ENCODE results near the gene TNN.

TNN gene

DNA sequence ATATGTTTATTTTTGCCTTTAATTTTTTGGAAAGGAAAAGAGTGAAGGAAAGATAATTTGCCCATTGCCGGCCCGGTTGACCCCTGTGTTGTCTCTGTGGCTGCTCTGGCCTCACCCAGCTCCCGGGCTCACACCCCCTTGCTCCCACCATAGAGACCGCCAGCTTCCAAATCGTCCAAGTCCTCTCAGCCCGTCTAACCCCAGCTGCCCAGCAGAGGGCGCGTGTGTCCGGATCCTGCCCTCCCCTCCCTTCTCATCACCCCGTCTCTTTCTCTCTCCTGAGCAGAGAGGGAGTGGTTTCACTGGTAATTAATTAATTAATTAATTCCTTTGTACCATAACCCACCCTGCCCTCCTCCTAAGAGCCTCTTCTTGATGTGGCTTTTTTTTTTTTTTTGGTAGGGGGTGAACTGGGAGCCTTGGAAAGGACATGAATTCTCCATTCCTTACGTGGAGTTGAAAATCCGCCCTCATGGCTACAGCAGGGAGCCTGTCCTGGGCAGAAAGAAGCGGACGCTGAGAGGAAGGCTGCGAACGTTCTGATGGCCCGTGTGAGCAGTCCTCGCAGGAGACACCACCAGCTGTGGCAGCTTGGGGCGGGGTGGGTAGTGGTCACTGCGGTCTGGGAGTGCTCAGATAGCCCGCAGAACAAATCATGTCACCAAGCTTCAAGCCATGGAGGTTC, 79.0 kb downstream of the TNN start:
- Histone ChIP-seq H3K4me3 (ENCODE audit: low read depth in 1 of 2, low read length in 1 of 2) (no peak overlapping the region), H3K27ac (no peak overlapping the region), H3K4me1 (ENCODE audit: control insufficient read depth in 1 of 2, insufficient read depth in 1 of 2, low read depth in 1 of 2, low read length in 1 of 2) (no peaks in the 10 kb centered on the region), H3K27me3 (no peaks in the 10 kb centered on the region), H3K9me3 (no peaks in the 10 kb centered on the region), H3K36me3 (no peaks in the 10 kb centered on the region)
- TF ChIP-seq, protein P1, sequence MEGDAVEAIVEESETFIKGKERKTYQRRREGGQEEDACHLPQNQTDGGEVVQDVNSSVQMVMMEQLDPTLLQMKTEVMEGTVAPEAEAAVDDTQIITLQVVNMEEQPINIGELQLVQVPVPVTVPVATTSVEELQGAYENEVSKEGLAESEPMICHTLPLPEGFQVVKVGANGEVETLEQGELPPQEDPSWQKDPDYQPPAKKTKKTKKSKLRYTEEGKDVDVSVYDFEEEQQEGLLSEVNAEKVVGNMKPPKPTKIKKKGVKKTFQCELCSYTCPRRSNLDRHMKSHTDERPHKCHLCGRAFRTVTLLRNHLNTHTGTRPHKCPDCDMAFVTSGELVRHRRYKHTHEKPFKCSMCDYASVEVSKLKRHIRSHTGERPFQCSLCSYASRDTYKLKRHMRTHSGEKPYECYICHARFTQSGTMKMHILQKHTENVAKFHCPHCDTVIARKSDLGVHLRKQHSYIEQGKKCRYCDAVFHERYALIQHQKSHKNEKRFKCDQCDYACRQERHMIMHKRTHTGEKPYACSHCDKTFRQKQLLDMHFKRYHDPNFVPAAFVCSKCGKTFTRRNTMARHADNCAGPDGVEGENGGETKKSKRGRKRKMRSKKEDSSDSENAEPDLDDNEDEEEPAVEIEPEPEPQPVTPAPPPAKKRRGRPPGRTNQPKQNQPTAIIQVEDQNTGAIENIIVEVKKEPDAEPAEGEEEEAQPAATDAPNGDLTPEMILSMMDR (IDR thresholded peaks at IDR 0.05), result peak; percentile 67

DNA sequence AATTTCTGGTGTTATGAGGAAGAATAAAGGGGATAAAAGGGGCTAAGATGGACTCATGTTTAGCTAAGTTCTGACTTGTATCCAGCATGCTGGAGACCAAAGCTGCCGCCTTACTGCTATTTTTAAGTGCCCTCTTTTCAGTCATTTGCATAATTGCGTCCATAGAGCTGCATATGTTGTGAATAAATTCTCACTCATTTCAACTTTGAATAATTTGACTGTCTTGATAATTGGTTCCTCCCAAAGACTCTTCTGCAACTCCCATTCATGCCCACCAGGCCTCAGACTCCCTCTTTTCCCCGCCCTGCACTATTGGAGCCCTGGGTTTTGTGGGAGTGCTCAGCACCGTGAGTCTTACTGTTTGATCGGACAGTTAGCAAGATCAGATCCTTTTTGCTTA, 79.9 kb downstream of the TNN start:
- Histone ChIP-seq H3K36me3 (no peaks in the 10 kb centered on the region), H3K9me3 (no peaks in the 10 kb centered on the region), H3K27ac (no peak overlapping the region), H3K4me1 (ENCODE audit: control insufficient read depth in 1 of 2, insufficient read depth in 1 of 2, low read depth in 1 of 2, low read length in 1 of 2) (no peaks in the 10 kb centered on the region), H3K27me3 (peaks cover 6% of the 10 kb centered on the region), H3K4me3 (ENCODE audit: low read depth in 1 of 2, low read length in 1 of 2) (no peak overlapping the region)
- TF ChIP-seq, protein P1 (IDR thresholded peaks at IDR 0.05), result no peak

DNA sequence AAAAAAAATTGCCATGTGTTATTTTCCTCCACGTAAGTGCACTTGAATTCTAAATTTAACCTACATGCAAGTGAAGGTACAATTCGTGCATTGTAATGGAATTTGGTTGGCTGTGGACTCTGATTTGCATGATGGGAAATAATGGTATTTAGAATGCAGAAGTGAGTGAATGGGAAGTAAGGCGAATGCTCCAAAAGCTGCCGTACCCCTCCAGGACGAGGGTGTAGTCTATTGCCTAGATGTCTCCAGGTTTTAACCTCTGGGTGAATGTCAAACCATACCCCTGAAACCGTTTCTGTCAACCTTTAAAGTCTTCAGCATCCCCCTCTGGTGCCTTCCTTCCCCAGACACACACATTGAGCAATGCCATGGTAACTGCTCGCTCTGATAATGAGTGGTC, 80.4 kb downstream of the TNN start:
- H3K4me3 ChIP-seq (ENCODE audit: low read depth in 1 of 2, low read length in 1 of 2), result no peak overlapping the region
- no peaks in the 10 kb centered on the region for H3K36me3 ChIP-seq
- no peak overlapping the region for H3K27ac ChIP-seq
- TF ChIP-seq, protein P1 (IDR thresholded peaks at IDR 0.05), result no peak
- no peaks in the 10 kb centered on the region for H3K4me1 ChIP-seq (ENCODE audit: control insufficient read depth in 1 of 2, insufficient read depth in 1 of 2, low read depth in 1 of 2, low read length in 1 of 2)
- no peaks in the 10 kb centered on the region for H3K9me3 ChIP-seq
- H3K27me3 ChIP-seq, result peaks cover 11% of the 10 kb centered on the region

DNA sequence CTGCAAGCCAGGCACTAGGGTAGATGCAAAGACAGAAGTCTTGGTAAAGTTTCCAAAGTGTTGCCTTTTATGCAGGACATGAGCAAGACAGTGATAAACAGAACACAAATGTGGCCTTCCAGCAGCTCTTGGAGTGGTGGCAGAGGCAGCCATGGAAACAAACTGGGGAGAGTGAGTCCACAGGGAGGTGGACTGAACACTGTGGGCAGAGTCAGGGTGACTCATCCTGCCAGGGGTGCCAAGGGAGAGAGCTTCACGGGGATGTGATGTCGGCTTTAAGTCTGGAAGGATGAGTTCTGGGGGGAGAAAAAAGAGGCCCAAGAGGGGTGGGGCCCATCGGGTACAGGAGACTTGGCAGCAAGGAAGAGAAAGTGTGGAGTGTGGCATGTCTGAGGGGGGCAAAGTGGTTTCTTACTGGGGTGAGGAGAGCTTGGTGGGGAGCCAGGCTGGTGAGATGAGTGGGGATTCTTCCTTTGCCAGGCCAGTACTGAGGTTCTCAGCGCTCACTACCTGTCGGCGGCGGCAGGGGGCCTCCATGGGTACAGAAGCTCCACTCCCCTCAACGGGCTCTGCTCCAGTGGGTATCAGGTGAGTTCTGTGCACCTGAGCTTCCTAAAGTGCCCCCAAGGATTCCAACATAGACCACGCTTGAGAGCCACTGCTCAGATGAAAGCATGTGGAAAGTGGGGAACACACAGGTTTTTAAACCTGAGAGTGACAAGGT, 83.1 kb downstream of the TNN start:
- no peaks in the 10 kb centered on the region for H3K36me3 ChIP-seq
- peaks cover 25% of the 10 kb centered on the region for H3K27me3 ChIP-seq
- H3K4me3 ChIP-seq (ENCODE audit: low read depth in 1 of 2, low read length in 1 of 2), result no peak overlapping the region
- peaks cover 3 to 5% of the 10 kb centered on the region in 2 experiments for H3K4me1 ChIP-seq (ENCODE audit: control insufficient read depth in 1 of 2, insufficient read depth in 1 of 2, low read depth in 1 of 2, low read length in 1 of 2)
- no peak overlapping the region for H3K27ac ChIP-seq
- H3K9me3 ChIP-seq, result no peaks in the 10 kb centered on the region
- TF ChIP-seq, protein P1 (IDR thresholded peaks at IDR 0.05), result no peak

- Histone ChIP-seq H3K4me3 (ENCODE audit: low read depth in 1 of 2, low read length in 1 of 2) (no peak overlapping the region), H3K36me3 (no peaks in the 10 kb centered on the region), H3K27ac (no peak overlapping the region), H3K4me1 (ENCODE audit: control insufficient read depth in 1 of 2, insufficient read depth in 1 of 2, low read depth in 1 of 2, low read length in 1 of 2) (peaks cover 5 to 8% of the 10 kb centered on the region in 2 experiments), H3K9me3 (no peaks in the 10 kb centered on the region), H3K27me3 (peaks cover 25% of the 10 kb centered on the region)
- TF ChIP-seq, protein P1 (IDR thresholded peaks at IDR 0.05), result peak; percentile 79
Observed at GRCh38 chr1:175152006-175152652, 84.5 kb downstream of the TNN start.
